Kidney (tissue), 14 donors: ENCODE results near the gene CMSS1. TPM values are rescaled to one million over a fixed set of nuclear protein-coding genes. Genes with fewer than 3 reads are reported as not detected.

ENCODE experiments used
- DNase-seq, 5 donors: peaks; one replicate each; pipeline ENCODE4 v3.0.0-alpha.2; 2013 to 2020
- FAIRE-seq: peaks from 2 replicates; lab custom pipeline; 2012; peaks lifted over from hg19 to GRCh38; lab: Jason Lieb, UNC
- H3K27ac ChIP-seq, 2 donors: one replicate each; pipeline ENCODE4 v1.7.0; 2013; ENCODE audit warnings: low read depth in 2 of 2, low read length in 2 of 2, inconsistent platforms in 1 of 2
- H3K27me3 ChIP-seq: one replicate; pipeline ENCODE4 v1.7.1; 2013; ENCODE audit warnings: low read length, inconsistent platforms; ENCODE audit not compliant: control insufficient read depth, insufficient read depth
- H3K36me3 ChIP-seq, 3 donors: one replicate each; pipeline versions ENCODE4 v1.7.0 to v1.7.1; 2013; ENCODE audit warnings: low read length in 3 of 3, control low read depth in 1 of 3, inconsistent platforms in 1 of 3; ENCODE audit not compliant: insufficient read depth in 3 of 3, control insufficient read depth in 2 of 3
- H3K4me1 ChIP-seq, 3 donors: one replicate each; pipeline versions ENCODE4 v1.7.0 to v1.7.1; 2013; ENCODE audit warnings: low read length in 3 of 3, inconsistent platforms in 1 of 3, low read depth in 1 of 3; ENCODE audit not compliant: control insufficient read depth in 2 of 3, insufficient read depth in 2 of 3
- H3K4me3 ChIP-seq, 3 donors: one replicate each; pipeline versions ENCODE4 v1.7.0 to v1.8.1; 2013; ENCODE audit warnings: low read length in 3 of 3, control low read depth in 1 of 3, inconsistent platforms in 1 of 3
- H3K9ac ChIP-seq, 3 donors: one replicate each; pipeline versions ENCODE4 v1.7.0 to v1.7.1; 2013; ENCODE audit warnings: low read length in 3 of 3, control low read depth in 1 of 3, inconsistent platforms in 1 of 3
- H3K9me3 ChIP-seq, 3 donors: one replicate each; pipeline versions ENCODE4 v1.7.0 to v1.7.1; 2013; ENCODE audit warnings: low read length in 3 of 3, control low read depth in 1 of 3, inconsistent platforms in 1 of 3; ENCODE audit not compliant: control insufficient read depth in 2 of 3, insufficient read depth in 1 of 3
- CTCF ChIP-seq: IDR thresholded peaks from 3 replicates; pipeline ENCODE4 v1.5.1; 2012; ENCODE audit warnings: mild to moderate bottlenecking, moderate library complexity, borderline replicate concordance; ENCODE audit not compliant: insufficient read depth; ENCODE audit errors: extremely low read depth
- intact Hi-C: fragments of 100-400 bp; cut with DNase I; formaldehyde crosslinking; loops from one replicate; pipeline ENCODE4 v1.11.1; 2022
- polyA plus RNA-seq: library from polyadenylated mRNA; stranded (reverse); fragments of 350-450 nt; fragmentation: Illumina TruSeq; extraction: RNeasy Lipid Tissue Mini Kit (QIAGEN cat#74804); gene quantifications from one replicate; pipeline ENCODE4 v1.2.3, GENCODE V29; 2014; ENCODE audit warnings: low read depth, low replicate concordance; ENCODE audit not compliant: insufficient read depth
- total RNA-seq: library from RNA; stranded (reverse); fragmentation: NEBNext Ultra II Directional; extraction: Animal tissue kit (Norgen Biotek cat#: 25700); gene quantifications from one replicate; pipeline ENCODE4 v1.2.1, GENCODE V29; 2021
- donor health status: control.
- donor health status: control.
- donor health status: control.
- donor health status: control.
- donor health status: control.
- donor health status: DM: yes; HTN: yes; CAD: no.
- donor health status: Normal renal cell carcinoma (clear cell type).

Gene CMSS1
- total and polyA plus RNA-seq, 2 donors from 2014 or later = 26.4 to 27.0 TPM

DNA sequence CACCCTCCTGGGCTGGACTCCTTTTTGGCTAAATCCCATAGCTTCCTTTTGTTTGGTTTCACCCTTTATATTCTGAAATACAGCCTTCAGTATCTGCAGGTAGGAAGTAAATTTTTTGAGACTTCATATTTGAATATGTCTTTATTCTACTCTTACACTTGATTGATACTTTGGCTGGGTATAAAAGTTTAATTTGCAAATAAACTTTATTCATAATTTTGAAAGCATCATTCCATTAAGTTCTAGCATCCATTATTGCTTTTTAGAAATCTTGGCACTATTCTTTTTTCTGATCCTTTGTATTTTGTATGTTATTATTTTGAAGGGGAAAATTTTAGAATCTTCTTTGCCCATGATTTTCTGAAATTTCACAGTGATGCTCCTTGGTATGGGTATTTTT is 337.9 kb downstream of the CMSS1 start:
- no peak for TF ChIP-seq CTCF
- Histone ChIP-seq H3K27ac (no peak overlapping the region), H3K9ac (no peak overlapping the region), H3K4me3 (no peak overlapping the region), H3K9me3 (peaks cover 0 to 9% (median 3%) of the 10 kb centered on the region in 3 donors), H3K27me3 (no peaks in the 10 kb centered on the region), H3K4me1 (peaks cover 0 to 8% (median 2%) of the 10 kb centered on the region in 3 donors), H3K36me3 (no peaks in the 10 kb centered on the region)
- intact Hi-C loops = no loop called here
- DNase-seq (no peak), FAIRE-seq (no peak)

GRCh38 chr3:100157685-100158084 is 340.0 kb downstream of the CMSS1 start:
- Histone ChIP-seq H3K27ac (no peak overlapping the region), H3K9ac (no peak overlapping the region), H3K9me3 (peaks cover 0 to 9% (median 3%) of the 10 kb centered on the region in 3 donors), H3K27me3 (no peaks in the 10 kb centered on the region), H3K4me3 (no peak overlapping the region), H3K36me3 (no peaks in the 10 kb centered on the region), H3K4me1 (peaks cover 0 to 8% (median 2%) of the 10 kb centered on the region in 3 donors)
- no peak for FAIRE-seq
- intact Hi-C loops = no loop called here
- no peak for DNase-seq
- TF ChIP-seq CTCF = no peak

- Histone ChIP-seq H3K4me3 (no peak overlapping the region), H3K9ac (no peak overlapping the region), H3K4me1 (peaks cover under 1 to 8% (median 2%) of the 10 kb centered on the region in 3 donors), H3K9me3 (peaks cover 0 to 9% (median 3%) of the 10 kb centered on the region in 3 donors), H3K27me3 (no peaks in the 10 kb centered on the region), H3K36me3 (no peaks in the 10 kb centered on the region), H3K27ac (peak overlapping the region in 1 of 2 donors; percentile 35)
- DNase-seq (no peak), FAIRE-seq (no peak)
- no peak for TF ChIP-seq CTCF
- intact Hi-C loops = no loop called here
These were observed 341.3 kb downstream of the CMSS1 start for GRCh38 chr3:100158918-100159330.
